Peyer's patch (tissue), 4 donors: ENCODE results near the gene SUV39H2. TPM values are rescaled to one million over a fixed set of nuclear protein-coding genes. Genes with fewer than 3 reads are reported as not detected.

Experiments
- DNase-seq, 3 donors: peaks; one replicate each; pipeline ENCODE4 v3.0.0-alpha.2; 2017 to 2019
- H3K27ac ChIP-seq, 4 donors: fragments of 200-600 bp; sonication (generic); one replicate each; pipeline ENCODE4 v1.5.1; 2016 to 2019
- H3K27me3 ChIP-seq, 2 donors: fragments of 200-600 bp; sonication (generic); one replicate each; pipeline ENCODE4 v1.5.1; 2019
- H3K36me3 ChIP-seq, 3 donors: fragments of 200-600 bp; sonication (generic); one replicate each; pipeline ENCODE4 v1.5.1; 2016 to 2019
- H3K4me1 ChIP-seq, 4 donors: fragments of 200-600 bp; sonication (generic); one replicate each; pipeline ENCODE4 v1.5.1; 2016 to 2019
- H3K4me3 ChIP-seq, 4 donors: fragments of 200-600 bp; sonication (generic); 1 replicate in 3 of 4; 2 replicates in 1 of 4; pipeline ENCODE4 v1.5.1; 2016 to 2019; ENCODE audit warnings: mild to moderate bottlenecking in 1 of 4
- H3K9me3 ChIP-seq, 4 donors: fragments of 200-600 bp; sonication (generic); one replicate each; pipeline ENCODE4 v1.5.1; 2016 to 2019; ENCODE audit warnings: mild to moderate bottlenecking in 1 of 4
- CTCF ChIP-seq, 6 experiments: fragments of 450-650 bp in 4 of 6; fragments of 200-600 bp in 2 of 6; sonication (generic) in 1 of 6; IDR thresholded peaks; one replicate each; pipeline ENCODE4 v1.5.1; 2017 to 2019; ENCODE audit warnings: antibody characterized with exemption in 6 of 6, mild to moderate bottlenecking in 3 of 6, moderate library complexity in 1 of 6
- POLR2A ChIP-seq, 2 donors: fragments of 450-650 bp; IDR thresholded peaks; one replicate each; pipeline ENCODE4 v1.5.1; 2017; ENCODE audit warnings: antibody characterized with exemption in 2 of 2, mild to moderate bottlenecking in 2 of 2, moderate library complexity in 2 of 2
- total RNA-seq, 4 donors: library from RNA; depleted of rRNA; stranded (reverse); fragments of >200 nt; gene quantifications; one replicate each; pipeline ENCODE4 v1.1.0, GENCODE V29; 2016

SUV39H2 gene
- total RNA-seq, 4 donors from 2014 or later = 2.5 to 22.3 (median 9.0) TPM

- H3K36me3 ChIP-seq = peaks cover 0 to 20% (median 0%) of the 10 kb centered on the region in 3 donors
- TF ChIP-seq POLR2A (IDR thresholded peaks at IDR 0.05) (peak; percentile 66 to 68), CTCF (IDR thresholded peaks at IDR 0.05) (peak in 3 of 6 experiments; percentile 7 to 19 (median 13))
- no peaks in the 10 kb centered on the region for H3K9me3 ChIP-seq
- H3K4me3 ChIP-seq = peak within 1 kb of the TSS; percentile 72 to 97 (median 86)
- H3K27me3 ChIP-seq = no peaks in the 10 kb centered on the region
- peak; percentile 96 to 100 (median 99) for DNase-seq
- H3K4me1 ChIP-seq = peaks cover 0 to 19% (median 3%) of the 10 kb centered on the region in 4 donors
- peak within 1 kb of the TSS; percentile 83 to 93 (median 92) for H3K27ac ChIP-seq
Measured at GRCh38 chr10:14837757-14838581, 40.7 kb upstream of the SUV39H2 start, which contains the start of the genes CDNF, HSPA14 and MSANTD7. Gene CDNF, minus strand, starts transcription at chr10:14838037. Its CDS starts 91 bp downstream, at chr10:14837946. Gene HSPA14, plus strand, starts transcription at chr10:14838306. Its CDS starts 97 bp downstream, at chr10:14838403. Gene MSANTD7, plus strand, starts transcription at chr10:14838306. Its CDS starts 3,979 bp downstream, at chr10:14842285.

DNA sequence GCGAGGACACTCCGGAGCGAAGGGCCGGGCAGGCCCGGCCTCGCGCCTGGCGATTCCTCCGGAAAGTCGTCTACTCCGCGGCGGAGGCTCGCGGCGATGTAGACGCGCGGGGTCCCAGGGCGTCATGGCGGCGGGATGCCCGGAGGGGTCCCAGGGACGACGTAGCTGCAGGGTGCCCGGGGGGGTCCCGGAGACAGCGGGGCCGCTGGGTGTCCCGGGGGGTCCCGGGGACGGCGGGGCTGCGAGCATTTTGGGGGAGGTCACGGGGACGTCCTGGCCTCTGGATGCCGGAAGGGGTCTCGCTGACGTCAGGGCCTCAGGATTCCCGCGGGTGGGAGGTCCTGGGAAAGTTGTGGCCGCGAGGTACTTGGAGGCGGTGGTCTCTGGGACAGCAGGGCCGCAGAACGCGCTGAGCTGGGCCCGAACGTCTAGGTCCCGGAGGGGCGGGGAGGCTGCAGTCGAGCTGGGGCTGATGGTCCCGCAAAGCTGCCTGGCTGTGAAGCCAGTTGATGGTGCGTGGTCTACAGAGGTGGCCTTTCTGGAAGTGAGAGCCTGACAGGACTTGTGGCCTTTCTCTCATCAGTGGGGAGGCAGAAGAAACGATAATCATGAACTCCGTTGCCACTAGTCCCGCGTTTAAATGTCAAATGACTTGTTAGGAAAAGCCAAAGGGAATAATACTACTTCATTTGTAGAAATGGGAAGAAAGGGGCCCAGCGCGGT lies 39.9 kb upstream of the SUV39H2 start:
- Histone ChIP-seq H3K27me3 (no peaks in the 10 kb centered on the region), H3K36me3 (peaks cover 0 to 28% (median 0%) of the 10 kb centered on the region in 3 donors), H3K9me3 (no peaks in the 10 kb centered on the region), H3K4me3 (peak overlapping the region; percentile 72 to 97 (median 86)), H3K27ac (peak overlapping the region; percentile 83 to 93 (median 92)), H3K4me1 (peaks cover 0 to 19% (median 3%) of the 10 kb centered on the region in 4 donors)
- no peak for TF ChIP-seq CTCF (IDR thresholded peaks at IDR 0.05)
- no peak for TF ChIP-seq POLR2A (IDR thresholded peaks at IDR 0.05)
- DNase-seq = peak; percentile 18 to 61 (median 60)

DNA sequence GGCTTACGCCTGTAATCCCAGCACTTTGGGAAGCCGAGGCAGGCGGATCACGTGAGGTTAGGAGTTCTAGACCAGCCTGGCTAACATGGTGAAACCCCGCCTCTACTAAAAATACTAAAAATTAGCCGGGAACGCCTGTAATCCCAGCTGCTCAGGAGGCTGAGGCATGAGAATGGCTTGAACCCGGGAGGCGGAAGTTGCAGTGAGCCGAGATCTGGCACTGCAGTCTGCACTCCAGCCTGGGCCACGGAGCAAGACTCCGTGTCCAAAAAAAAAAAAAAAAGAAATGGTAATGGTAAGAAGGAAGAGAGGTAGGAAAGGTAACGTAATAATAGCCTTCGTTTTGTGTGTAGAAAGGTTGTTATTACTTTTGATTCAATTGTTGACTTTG lies 39.4 kb upstream of the SUV39H2 start:
- H3K27ac ChIP-seq = peak overlapping the region; percentile 83 to 93 (median 92)
- H3K4me3 ChIP-seq = peak overlapping the region; percentile 72 to 97 (median 86)
- peak in 1 of 3 donors; percentile 53 for DNase-seq

DNA sequence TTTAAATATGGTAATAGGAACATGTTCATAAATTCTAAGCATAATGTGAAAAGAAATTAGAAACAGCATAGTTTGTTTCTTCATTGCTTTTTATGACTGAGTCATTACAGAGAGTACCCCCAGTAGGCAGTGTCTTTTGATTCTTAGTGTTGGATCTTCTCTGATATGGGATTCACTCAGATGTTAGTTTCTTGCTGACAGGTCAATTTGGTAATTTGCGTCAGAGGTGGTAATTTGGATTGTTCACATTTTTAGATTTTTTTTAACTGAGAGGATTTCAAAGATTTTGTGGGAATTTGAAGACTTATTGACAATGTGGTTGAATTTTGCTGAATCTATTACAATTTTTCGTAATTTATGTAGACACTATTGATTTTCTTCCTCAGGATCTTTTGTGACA lies 38.5 kb upstream of the SUV39H2 start:
- DNase-seq = no peak
- Histone ChIP-seq H3K27me3 (no peaks in the 10 kb centered on the region), H3K9me3 (no peaks in the 10 kb centered on the region), H3K4me1 (peaks cover 0 to 19% (median 3%) of the 10 kb centered on the region in 4 donors), H3K4me3 (no peak overlapping the region), H3K27ac (no peak overlapping the region), H3K36me3 (peaks cover 0 to 40% (median 0%) of the 10 kb centered on the region in 3 donors)
- no peak for TF ChIP-seq CTCF (IDR thresholded peaks at IDR 0.05)
- no peak for TF ChIP-seq POLR2A (IDR thresholded peaks at IDR 0.05)

More for the DNA sequence above, 39.4 kb upstream of the SUV39H2 start:
- Histone ChIP-seq H3K4me1 (peaks cover 0 to 19% (median 3%) of the 10 kb centered on the region in 4 donors), H3K9me3 (no peaks in the 10 kb centered on the region), H3K27me3 (no peaks in the 10 kb centered on the region), H3K36me3 (peaks cover 0 to 34% (median 0%) of the 10 kb centered on the region in 3 donors)
- TF ChIP-seq POLR2A (IDR thresholded peaks at IDR 0.05) (no peak), CTCF (IDR thresholded peaks at IDR 0.05) (no peak)

- H3K36me3 ChIP-seq = peaks cover 0 to 46% (median 0%) of the 10 kb centered on the region in 3 donors
- no peak overlapping the region for H3K27ac ChIP-seq
Measured at GRCh38 chr10:14843327-14843988, 35.2 kb upstream of the SUV39H2 start.

More at GRCh38 chr10:14843327-14843988, 35.2 kb upstream of the SUV39H2 start:
- TF ChIP-seq POLR2A (IDR thresholded peaks at IDR 0.05) (no peak), CTCF (IDR thresholded peaks at IDR 0.05) (no peak)
- no peak overlapping the region for H3K4me3 ChIP-seq
- no peak for DNase-seq
- H3K9me3 ChIP-seq = no peaks in the 10 kb centered on the region
- no peaks in the 10 kb centered on the region for H3K27me3 ChIP-seq
- H3K4me1 ChIP-seq = peaks cover 0 to 12% (median 3%) of the 10 kb centered on the region in 4 donors
